Left ventricle myocardium inferior (tissue), 1 donor: ENCODE data around the gene RXRB. TPM values are rescaled to one million over a fixed set of nuclear protein-coding genes. Genes with fewer than 3 reads are reported as not detected.

Experiments
- DNase-seq: peaks from one replicate; pipeline ENCODE4 v3.0.0-alpha.2; 2020
- H3K27ac ChIP-seq: fragments of 200-600 bp; replicated peaks from 2 replicates; pipeline ENCODE4 v1.8.0; 2021
- H3K27me3 ChIP-seq: fragments of 200-600 bp; 2 replicates; pipeline ENCODE4 v1.8.0; 2021; ENCODE audit warnings: low read depth
- H3K36me3 ChIP-seq: fragments of 200-600 bp; 2 replicates; pipeline ENCODE4 v1.8.0; 2021
- H3K4me1 ChIP-seq: fragments of 200-600 bp; 2 replicates; pipeline ENCODE4 v1.8.0; 2021
- H3K4me3 ChIP-seq: fragments of 200-600 bp; 2 replicates; pipeline ENCODE4 v1.8.0; 2021; ENCODE audit warnings: mild to moderate bottlenecking, moderate library complexity
- H3K9me3 ChIP-seq: fragments of 200-600 bp; replicated peaks from 2 replicates; pipeline ENCODE4 v1.8.0; 2021
- CTCF ChIP-seq: fragments of 200-600 bp; IDR thresholded peaks from 2 replicates; pipeline ENCODE4 v1.8.0; 2021; ENCODE audit warnings: antibody characterized with exemption, mild to moderate bottlenecking, borderline replicate concordance
- intact Hi-C: fragments of 100-400 bp; cut with micrococcal nuclease; formaldehyde crosslinking; loops from one replicate; pipeline ENCODE4 v1.11.0; 2022
- total RNA-seq: library from RNA; stranded (reverse); fragmentation: NEBNext Ultra II Directional; extraction: Animal tissue kit (Norgen Biotek cat#: 25700); gene quantifications from one replicate; pipeline ENCODE4 v1.2.1, GENCODE V29; 2021
- donor health status: DM: no; HTN: yes; CAD: no; lungs with severe emphysema.

Gene RXRB
- total RNA-seq, 1 donor from 2014 or later = 40.3 TPM

GRCh38 chr6:33203443-33204164 is 3.1 kb upstream of the RXRB start:
- Histone ChIP-seq H3K27ac (peak overlapping the region; percentile 81), H3K4me3 (peak overlapping the region; percentile 73), H3K27me3 (no peaks in the 10 kb centered on the region), H3K9me3 (no peaks in the 10 kb centered on the region), H3K36me3 (peaks cover 27% of the 10 kb centered on the region), H3K4me1 (peaks cover 82% of the 10 kb centered on the region)
- DNase-seq = no peak
- no peak for TF ChIP-seq CTCF
- intact Hi-C loops = no loop called here

- no peaks in the 10 kb centered on the region for H3K9me3 ChIP-seq
- no peak overlapping the region for H3K27ac ChIP-seq
Observed at GRCh38 chr6:33202799-33203198, 2.3 kb upstream of the RXRB start.

GRCh38 chr6:33201935-33202334 is 1.5 kb upstream of the RXRB start:
- H3K4me3 ChIP-seq = peak overlapping the region; percentile 99
- H3K36me3 ChIP-seq = peaks cover 36% of the 10 kb centered on the region
- H3K9me3 ChIP-seq = no peaks in the 10 kb centered on the region
- H3K27me3 ChIP-seq = no peaks in the 10 kb centered on the region
- DNase-seq = no peak
- peak overlapping the region; percentile 99 for H3K27ac ChIP-seq
- H3K4me1 ChIP-seq = peaks cover 82% of the 10 kb centered on the region
- intact Hi-C loops = no loop called here
- no peak for TF ChIP-seq CTCF

More at GRCh38 chr6:33202799-33203198, 2.3 kb upstream of the RXRB start:
- TF ChIP-seq CTCF = no peak
- peaks cover 82% of the 10 kb centered on the region for H3K4me1 ChIP-seq
- DNase-seq = no peak
- intact Hi-C loops = no loop called here
- H3K27me3 ChIP-seq = no peaks in the 10 kb centered on the region
- H3K36me3 ChIP-seq = peaks cover 27% of the 10 kb centered on the region
- peak overlapping the region; percentile 99 for H3K4me3 ChIP-seq

- peaks cover 88% of the 10 kb centered on the region for H3K4me1 ChIP-seq
- H3K27me3 ChIP-seq = no peaks in the 10 kb centered on the region
- no peak for DNase-seq
- peak overlapping the region; percentile 99 for H3K4me3 ChIP-seq
- H3K36me3 ChIP-seq = peaks cover 44% of the 10 kb centered on the region
- no peak for TF ChIP-seq CTCF
- H3K9me3 ChIP-seq = no peaks in the 10 kb centered on the region
- intact Hi-C loops = no loop called here
- peak overlapping the region; percentile 99 for H3K27ac ChIP-seq
Observed at GRCh38 chr6:33201147-33201545, 681 bp upstream of the RXRB start.

- Histone ChIP-seq H3K27me3 (no peaks in the 10 kb centered on the region), H3K9me3 (no peaks in the 10 kb centered on the region), H3K36me3 (peaks cover 58% of the 10 kb centered on the region), H3K27ac (peak overlapping the region; percentile 99), H3K4me1 (peaks cover 93% of the 10 kb centered on the region), H3K4me3 (peak overlapping the region; percentile 99)
- TF ChIP-seq CTCF = no peak
- intact Hi-C loops = no loop called here
- DNase-seq = peak; percentile 77
Observed at GRCh38 chr6:33199687-33200218, 712 bp downstream of the RXRB start.
